HepG2 (cell line): ENCODE data around the gene MTFR1L. TPM values are rescaled to one million over a fixed set of nuclear protein-coding genes. Genes with fewer than 3 reads are reported as not detected.

Experiments
- ATAC-seq: fragments of 200-7000 bp; cut with Tn5 transposase; 3 replicates; pipeline ENCODE4 v1.9.1; 2020; ENCODE audit warnings: mild to moderate bottlenecking, moderate library complexity
- BruUV-seq: library from RNA; stranded (reverse); fragments of 400-500 nt; replicated peaks from 2 replicates; lab custom pipeline; 2021; lab: Mats Ljungman, UMichigan
- CTCF ChIA-PET: fragments of 300-600 bp; formaldehyde crosslinking; extraction: SDS; loops from one replicate; lab custom pipeline; 2021; ENCODE audit warnings: low total read pairs, inconsistent platforms, low intra/inter-chr PET ratio; lab: Yijun Ruan, JAX
- POLR2A ChIA-PET: fragments of 350-600 bp; sonication (Branson Sonifier 250); formaldehyde crosslinking; loops from one replicate; lab custom pipeline; 2020; ENCODE audit warnings: antibody characterized with exemption, inconsistent platforms; lab: Yijun Ruan, JAX
- DNase-seq: peaks from one replicate; pipeline ENCODE4 v3.0.0-alpha.2; 2015; ENCODE audit warnings: low spot score
- FAIRE-seq: peaks from 3 replicates; lab custom pipeline; 2011; peaks lifted over from hg19 to GRCh38; lab: Jason Lieb, UNC
- H2AFZ ChIP-seq: one replicate; pipeline ENCODE4 v1.6.1; 2011; ENCODE audit warnings: low read length, inconsistent platforms
- H3K27ac ChIP-seq: fragments of 300-600 bp; 3 replicates; pipeline ENCODE4 v1.8.0; 2011; ENCODE audit warnings: mixed run types, mild to moderate bottlenecking, mixed read lengths, low read length, inconsistent platforms; ENCODE audit not compliant: insufficient read depth; ENCODE audit errors: extremely low read length
- H3K27me3 ChIP-seq, 2 experiments: fragments of 200-600 bp in 1 of 2; 2 replicates in 1 of 2; 3 replicates in 1 of 2; pipeline versions ENCODE4 v1.6.0 to v1.8.0; 2011; ENCODE audit warnings: low read length in 2 of 2, mild to moderate bottlenecking in 2 of 2, moderate library complexity in 2 of 2, inconsistent platforms in 1 of 2; ENCODE audit not compliant: insufficient read depth in 2 of 2, control insufficient read depth in 1 of 2
- H3K36me3 ChIP-seq, 2 experiments: fragments of 200-600 bp in 1 of 2; replicated peaks in 1 of 2; 2 replicates in 1 of 2; 3 replicates in 1 of 2; pipeline versions ENCODE4 v1.5.1 to v1.8.0; 2011; ENCODE audit warnings: low read length in 2 of 2, inconsistent platforms in 1 of 2; ENCODE audit not compliant: insufficient read depth in 2 of 2, control insufficient read depth in 1 of 2
- H3K4me1 ChIP-seq: 2 replicates; pipeline ENCODE4 v1.5.1; 2012; ENCODE audit warnings: low read length, inconsistent platforms; ENCODE audit not compliant: insufficient read depth
- H3K4me2 ChIP-seq: 2 replicates; pipeline ENCODE4 v1.6.0; 2011; ENCODE audit warnings: low read depth, low read length, inconsistent platforms
- H3K4me3 ChIP-seq, 3 experiments: fragments of 200-600 bp in 1 of 3; sonication (generic), shearing (Covaris generic) in 1 of 3; replicated peaks in 1 of 3; 2 replicates each; pipeline ENCODE4 v1.5.1; 2011 to 2016; ENCODE audit warnings: low read length in 3 of 3, inconsistent platforms in 2 of 3, low read depth in 2 of 3, mild to moderate bottlenecking in 2 of 3, control low read depth in 1 of 3, mixed read lengths in 1 of 3; ENCODE audit not compliant: insufficient read depth in 1 of 3
- H3K79me2 ChIP-seq: one replicate; pipeline ENCODE4 v1.6.1; 2011; ENCODE audit warnings: low read length, inconsistent platforms; ENCODE audit not compliant: insufficient read depth
- H3K9ac ChIP-seq: 2 replicates; pipeline ENCODE4 v1.6.0; 2011; ENCODE audit warnings: mild to moderate bottlenecking, low read depth, low read length, inconsistent platforms; ENCODE audit not compliant: insufficient read depth
- H3K9me3 ChIP-seq: 2 replicates; pipeline ENCODE4 v1.5.1; 2012; ENCODE audit warnings: mild to moderate bottlenecking, low read length
- H4K20me1 ChIP-seq: 2 replicates; pipeline ENCODE4 v1.6.0; 2011; ENCODE audit warnings: inconsistent platforms, mild to moderate bottlenecking, low read length, moderate library complexity; ENCODE audit not compliant: insufficient read depth
- CC2D1A ChIP-seq: sonication (generic); formaldehyde crosslinking; IDR thresholded peaks from 2 replicates; pipeline ENCODE4 v1.8.1; 2023; ENCODE audit warnings: mild to moderate bottlenecking, missing genetic modification reagents
- FUBP1 ChIP-seq: sonication (generic); formaldehyde crosslinking; IDR thresholded peaks from 2 replicates; pipeline ENCODE4 v1.5.1; 2020; ENCODE audit warnings: missing genetic modification reagents, mild to moderate bottlenecking, borderline replicate concordance
- NCOA2 ChIP-seq: sonication (generic); formaldehyde crosslinking; IDR thresholded peaks from 2 replicates; pipeline ENCODE4 v1.8.0; 2022; ENCODE audit warnings: inconsistent platforms
- SIX1 ChIP-seq: sonication (generic); formaldehyde crosslinking; IDR thresholded peaks from 2 replicates; pipeline ENCODE4 v1.4.0; 2020; ENCODE audit warnings: missing genetic modification reagents, borderline replicate concordance
- TOE1 ChIP-seq: sonication (generic); formaldehyde crosslinking; IDR thresholded peaks from 2 replicates; pipeline ENCODE4 v1.4.0; 2020; ENCODE audit warnings: mild to moderate bottlenecking, missing genetic modification reagents
- WGBS: methylation state at CpG from one replicate; pipeline ENCODE4 v1.1.6; 2017; ENCODE audit warnings: low lambda C conversion rate; 5-methylcytosine and 5-hydroxymethylcytosine counted together
- in situ Hi-C: cut with HindIII; loops from 2 replicates; pipeline ENCODE4 v1.10.0; 2017; ENCODE audit warnings: low pct_unique_long_range_greater_than_20kb; ENCODE audit not compliant: extremely low pct_ligation_motif_present
- intact Hi-C: fragments of 100-400 bp; cut with micrococcal nuclease; formaldehyde crosslinking; loops from one replicate; pipeline ENCODE4 v1.10.0; 2022; ENCODE audit not compliant: unreplicated experiment
- polyA plus RNA-seq, 8 experiments: library from polyadenylated mRNA; depleted of rRNA in 3 of 8; stranded (reverse) in 7 of 8; unstranded in 1 of 8; fragments of >200 nt; fragmentation: Illumina TruSeq in 4 of 8; extraction: Trizol in 4 of 8; gene quantifications; 2 replicates each; pipeline versions ENCODE4 v1.2.1 to v1.2.3, GENCODE V29; 2011 to 2016; ENCODE audit warnings: low read depth in 4 of 8, missing spikeins in 1 of 8, mixed read lengths in 1 of 8; ENCODE audit not compliant: insufficient read depth in 1 of 8
- total RNA-seq, 5 experiments: library from RNA; depleted of rRNA; stranded (reverse); fragments of >200 nt; fragmentation: Illumina TruSeq; extraction: Trizol; gene quantifications; 2 replicates each; pipeline ENCODE4 v1.2.3, GENCODE V29; 2016; ENCODE audit warnings: low read depth in 1 of 5
- TF ChIP-seq, protein P1 (sequence below): sonication (generic); formaldehyde crosslinking; IDR thresholded peaks from 2 replicates; pipeline ENCODE4 v1.5.0; 2020; ENCODE audit warnings: mild to moderate bottlenecking, missing genetic modification reagents

Gene MTFR1L
- total and polyA plus RNA-seq, 2 of the 13 experiments (the other 11 are each of a cell fraction or from before 2014, with no cell fraction given), result 38.0 to 55.7 TPM

DNA sequence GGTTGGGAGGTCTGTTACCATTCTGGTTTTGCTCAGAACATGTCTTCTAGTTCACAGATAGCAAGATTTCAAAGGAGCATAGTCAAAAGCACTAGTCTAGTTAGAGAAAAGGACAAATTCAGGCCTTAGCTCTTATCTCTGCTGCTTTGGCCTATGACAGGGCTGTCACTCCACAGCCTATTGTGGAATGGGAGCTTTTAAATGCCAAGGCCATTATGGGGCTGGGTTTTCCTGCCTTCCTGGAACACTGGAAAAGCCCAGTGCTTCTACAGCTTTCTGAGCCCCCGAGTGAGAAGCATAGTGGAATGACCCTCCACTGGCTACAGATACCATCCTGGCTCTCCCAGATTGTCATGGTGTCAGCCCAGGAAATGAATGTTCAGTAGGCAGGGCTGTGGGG, 9.3 kb downstream of the MTFR1L start:
- no TSS peak for BruUV-seq
- Histone ChIP-seq H3K4me3 (no peak overlapping the region), H3K79me2 (no peaks in the 10 kb centered on the region), H3K9ac (no peak overlapping the region), H3K27me3 (no peaks in the 10 kb centered on the region), H4K20me1 (peaks cover 3% of the 10 kb centered on the region; the same call in 1 of the 2 replicates), H3K9me3 (no peaks in the 10 kb centered on the region), H3K4me1 (peaks cover 16% of the 10 kb centered on the region), H3K27ac (no peak overlapping the region), H3K4me2 (no peak overlapping the region), H2AFZ (no peak overlapping the region), H3K36me3 (peaks cover 32 to 78% of the 10 kb centered on the region in 2 experiments)
- in situ Hi-C loops, result loop anchor here (10.0 kb wide), 1 partner anchor 166 kb away; the partner anchor contains the start of gene PAFAH2
- DNase-seq, result no peak
- no peak for TF ChIP-seq FUBP1 (CRISPR knock-in tag)
- TF ChIP-seq CC2D1A (CRISPR knock-in tag), result no peak
- TF ChIP-seq NCOA2 (CRISPR knock-in tag), result no peak
- TF ChIP-seq SIX1 (CRISPR knock-in tag), result no peak
- TF ChIP-seq, protein P1, sequence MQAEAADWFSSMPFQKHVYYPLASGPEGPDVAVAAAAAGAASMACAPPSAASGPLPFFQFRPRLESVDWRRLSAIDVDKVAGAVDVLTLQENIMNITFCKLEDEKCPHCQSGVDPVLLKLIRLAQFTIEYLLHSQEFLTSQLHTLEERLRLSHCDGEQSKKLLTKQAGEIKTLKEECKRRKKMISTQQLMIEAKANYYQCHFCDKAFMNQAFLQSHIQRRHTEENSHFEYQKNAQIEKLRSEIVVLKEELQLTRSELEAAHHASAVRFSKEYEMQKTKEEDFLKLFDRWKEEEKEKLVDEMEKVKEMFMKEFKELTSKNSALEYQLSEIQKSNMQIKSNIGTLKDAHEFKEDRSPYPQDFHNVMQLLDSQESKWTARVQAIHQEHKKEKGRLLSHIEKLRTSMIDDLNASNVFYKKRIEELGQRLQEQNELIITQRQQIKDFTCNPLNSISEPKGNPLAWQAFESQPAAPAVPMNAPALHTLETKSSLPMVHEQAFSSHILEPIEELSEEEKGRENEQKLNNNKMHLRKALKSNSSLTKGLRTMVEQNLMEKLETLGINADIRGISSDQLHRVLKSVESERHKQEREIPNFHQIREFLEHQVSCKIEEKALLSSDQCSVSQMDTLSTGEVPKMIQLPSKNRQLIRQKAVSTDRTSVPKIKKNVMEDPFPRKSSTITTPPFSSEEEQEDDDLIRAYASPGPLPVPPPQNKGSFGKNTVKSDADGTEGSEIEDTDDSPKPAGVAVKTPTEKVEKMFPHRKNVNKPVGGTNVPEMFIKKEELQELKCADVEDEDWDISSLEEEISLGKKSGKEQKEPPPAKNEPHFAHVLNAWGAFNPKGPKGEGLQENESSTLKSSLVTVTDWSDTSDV (CRISPR knock-in tag), result no peak
- TF ChIP-seq TOE1 (CRISPR knock-in tag), result no peak
- intact Hi-C loops, result no loop called here
- no peak for ATAC-seq
- ChIA-PET POLR2A (interaction anchor here (1.2 kb wide), 1 partner anchor 9 kb away, joined by 3 read pairs; the partner anchor contains the start of gene MTFR1L), CTCF (no interaction called here)
- WGBS, result 80% methylated on average over 1 of the region's 1 CpG
- FAIRE-seq, result no peak
